Sigmoid colon (tissue), 4 donors: Measurements from ENCODE around the gene ENTPD6.

ENCODE experiments used
- CTCF ChIP-seq, 4 experiments: fragments of 450-650 bp in 3 of 4; fragments of 200-600 bp in 1 of 4; IDR thresholded peaks; one replicate each; pipeline ENCODE4 v1.5.1; 2016 to 2019; ENCODE audit warnings: antibody characterized with exemption in 4 of 4, mild to moderate bottlenecking in 3 of 4, moderate library complexity in 2 of 4
- EP300 ChIP-seq, 4 donors: sonication (generic); formaldehyde crosslinking; IDR thresholded peaks; one replicate each; pipeline ENCODE4 v1.6.1; 2017; ENCODE audit warnings: antibody characterized with exemption in 4 of 4
- POLR2A ChIP-seq, 2 donors: fragments of 450-650 bp; IDR thresholded peaks; one replicate each; pipeline ENCODE4 v1.6.1; 2016; ENCODE audit warnings: antibody characterized with exemption in 2 of 2, mild to moderate bottlenecking in 2 of 2, moderate library complexity in 2 of 2
- POLR2AphosphoS5 ChIP-seq, 4 donors: sonication (generic); formaldehyde crosslinking; IDR thresholded peaks; one replicate each; pipeline ENCODE4 v1.6.1; 2017; ENCODE audit warnings: antibody characterized with exemption in 4 of 4

GRCh38 chr20:25216199-25216945, 20.9 kb downstream of the ENTPD6 start:
- TF ChIP-seq POLR2A (IDR thresholded peaks at IDR 0.05) (no peak), CTCF (IDR thresholded peaks at IDR 0.05) (no peak), POLR2AphosphoS5 (IDR thresholded peaks at IDR 0.05) (no peak), EP300 (IDR thresholded peaks at IDR 0.05) (no peak)
